ENCODE data around the gene DPEP3.

DPEP3 gene

GRCh38 chr16:67936124-67936879 is 44.0 kb downstream of the DPEP3 start, which contains the start of gene PSMB10:
Gene PSMB10, minus strand, starts transcription at chr16:67936850. Its CDS starts 101 bp downstream, at chr16:67936749.
- peak within 1 kb of the TSS; percentile 85 for H3K4me3 ChIP-seq (ENCODE audit: low read depth, low read length)
- TF ChIP-seq CTCF (IDR thresholded peaks at IDR 0.05; ENCODE audit: low read depth, low read length): no peak

DNA sequence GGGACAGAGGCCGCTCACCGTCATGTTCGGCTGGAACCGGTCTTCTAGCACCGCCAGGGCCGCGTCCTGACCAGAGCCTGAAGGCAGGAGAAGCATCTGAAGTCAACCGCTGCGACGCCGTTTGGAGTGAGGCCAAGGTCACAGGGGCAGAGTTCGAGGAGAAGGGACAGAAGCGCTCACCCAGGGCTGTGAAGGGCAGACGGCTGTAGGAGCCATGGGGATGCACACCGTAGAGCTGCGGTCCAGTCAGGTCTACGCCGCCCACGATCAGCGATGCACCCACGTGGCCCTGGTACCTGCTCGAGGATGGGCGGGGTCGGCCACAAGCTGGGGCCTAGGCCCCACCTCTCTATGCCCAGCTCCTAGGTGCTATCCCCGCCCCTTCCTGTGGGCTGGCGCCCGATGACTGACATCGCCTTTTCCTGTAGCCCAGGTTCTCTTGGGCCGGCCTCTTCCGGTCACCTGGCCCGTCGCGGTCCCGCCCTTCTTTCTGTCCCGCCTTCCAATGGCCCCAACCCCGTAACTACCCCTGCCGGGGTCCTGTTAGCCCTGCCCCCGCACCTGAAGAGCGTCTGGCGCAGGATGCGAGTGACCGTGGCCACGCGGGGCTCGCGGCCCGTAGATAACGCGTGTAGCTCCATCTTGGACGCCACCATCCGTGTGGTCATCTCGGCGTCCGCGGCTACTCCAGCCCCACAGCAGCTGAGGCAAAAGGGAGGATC is 44.7 kb downstream of the DPEP3 start:
- no peak for TF ChIP-seq CTCF (IDR thresholded peaks at IDR 0.05; ENCODE audit: low read depth, low read length)
- peak overlapping the region; percentile 85 for H3K4me3 ChIP-seq (ENCODE audit: low read depth, low read length)

DNA sequence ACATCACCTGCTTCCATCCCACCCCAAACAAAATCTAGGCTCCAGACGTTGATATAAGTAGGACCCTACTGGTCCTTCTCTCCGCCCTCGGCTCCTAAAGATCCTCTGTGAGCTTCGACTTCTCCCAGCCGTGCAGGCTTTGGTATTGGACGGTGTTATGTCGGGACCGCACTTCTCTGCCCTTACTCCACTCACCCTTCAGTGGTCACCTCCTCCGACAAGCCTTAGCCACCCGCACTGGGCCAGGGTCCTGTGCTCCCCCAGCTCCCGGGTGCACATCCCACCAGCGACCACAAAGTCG is 45.2 kb downstream of the DPEP3 start:
- no peak for TF ChIP-seq CTCF (IDR thresholded peaks at IDR 0.05; ENCODE audit: low read depth, low read length)
- peak overlapping the region; percentile 85 for H3K4me3 ChIP-seq (ENCODE audit: low read depth, low read length)

DNA sequence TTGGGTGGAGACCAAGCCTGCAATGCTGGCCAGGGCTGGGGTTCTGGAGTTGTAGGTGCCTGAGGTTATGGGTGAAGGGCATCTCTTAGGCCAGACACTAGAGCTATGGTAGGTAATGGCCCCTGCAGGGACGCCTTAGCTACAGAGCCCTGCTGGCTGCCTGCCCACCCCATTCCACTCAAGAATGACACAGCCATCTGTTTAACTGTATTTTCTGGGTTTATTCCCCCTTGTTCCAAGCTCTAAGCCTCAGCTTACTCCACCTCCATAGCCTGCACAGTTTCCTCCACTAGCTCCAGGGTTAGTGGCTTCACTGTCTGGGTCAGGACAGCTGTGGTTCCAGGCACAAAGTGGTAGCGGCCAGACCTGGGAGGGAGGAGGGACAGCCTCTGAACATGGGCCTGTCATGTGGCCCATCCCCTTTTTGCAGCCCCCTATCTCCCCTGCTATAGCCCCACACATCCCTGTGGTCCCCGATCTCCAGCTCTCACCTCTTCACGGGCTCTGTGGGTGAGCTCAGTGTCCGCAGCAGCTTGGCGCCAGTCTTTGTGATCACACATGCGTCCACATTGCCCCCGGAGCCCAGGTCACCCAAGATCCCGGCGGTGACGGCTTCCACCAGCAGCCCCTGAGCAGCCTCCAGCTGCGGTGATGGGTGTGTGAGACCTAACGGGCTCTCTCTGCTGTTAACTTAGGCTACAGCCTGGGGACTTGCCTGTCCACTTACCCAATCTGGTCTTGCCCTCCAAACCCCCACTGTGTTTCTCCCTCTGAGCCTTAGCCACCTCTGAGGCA is 45.8 kb downstream of the DPEP3 start:
- TF ChIP-seq CTCF (IDR thresholded peaks at IDR 0.05; ENCODE audit: low read depth, low read length): no peak
- peak overlapping the region; percentile 85; the same call in 1 of the 2 replicates for H3K4me3 ChIP-seq (ENCODE audit: low read depth, low read length)

- TF ChIP-seq CTCF (IDR thresholded peaks at IDR 0.05; ENCODE audit: low read depth, low read length): no peak
- H3K4me3 ChIP-seq (ENCODE audit: low read depth, low read length): no peak overlapping the region
Measured at GRCh38 chr16:67933805-67934204, 46.5 kb downstream of the DPEP3 start.

DNA sequence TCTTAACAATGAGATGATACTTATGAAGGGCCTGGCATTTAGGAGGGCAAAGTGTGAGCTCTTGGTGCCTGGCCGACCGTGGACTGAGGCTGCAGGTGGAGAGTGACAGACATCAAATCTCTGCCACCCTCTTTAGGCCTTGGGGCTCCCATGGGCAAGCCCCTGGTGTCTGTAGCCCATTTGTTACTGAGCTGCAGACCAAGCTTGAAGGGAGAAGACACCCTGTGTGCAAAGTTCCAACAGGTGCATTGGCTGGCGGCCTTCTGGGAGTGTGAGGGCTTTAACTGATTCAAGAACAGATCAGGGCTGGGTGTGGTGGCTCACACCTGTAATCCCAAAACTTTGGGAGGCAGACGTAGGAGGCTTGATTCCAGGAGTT is 47.8 kb downstream of the DPEP3 start:
- no peak overlapping the region for H3K4me3 ChIP-seq (ENCODE audit: low read depth, low read length)
- no peak for TF ChIP-seq CTCF (IDR thresholded peaks at IDR 0.05; ENCODE audit: low read depth, low read length)
